Tibial nerve (tissue), 4 donors: ENCODE results near the gene LGI2. TPM values are rescaled to one million over a fixed set of nuclear protein-coding genes. Genes with fewer than 3 reads are reported as not detected.
A peak's percentile ranks its signal among the peaks of the same experiment; 100 is the strongest.

Experiments
- DNase-seq, 2 donors: peaks; one replicate each; pipeline ENCODE4 v3.0.0-alpha.2; 2019; ENCODE audit warnings: low spot score in 2 of 2
- H3K27ac ChIP-seq, 4 donors: fragments of 200-600 bp; sonication (generic) in 3 of 4; one replicate each; pipeline ENCODE4 v1.5.1; 2017 to 2019; ENCODE audit warnings: mild to moderate bottlenecking in 1 of 4
- H3K27me3 ChIP-seq, 2 donors: fragments of 200-600 bp; sonication (generic) in 1 of 2; one replicate each; pipeline versions ENCODE4 v1.5.1 to v1.6.0; 2017 to 2019
- H3K36me3 ChIP-seq, 3 donors: fragments of 200-600 bp; sonication (generic); one replicate each; pipeline ENCODE4 v1.5.1; 2018 to 2019
- H3K4me1 ChIP-seq, 4 donors: fragments of 200-600 bp; sonication (generic) in 3 of 4; one replicate each; pipeline ENCODE4 v1.5.1; 2017 to 2019
- H3K4me3 ChIP-seq, 4 donors: fragments of 200-600 bp; sonication (generic) in 3 of 4; one replicate each; pipeline ENCODE4 v1.5.1; 2017 to 2019; ENCODE audit warnings: mild to moderate bottlenecking in 1 of 4, moderate library complexity in 1 of 4
- H3K9me3 ChIP-seq, 4 donors: fragments of 200-600 bp; sonication (generic) in 3 of 4; one replicate each; pipeline ENCODE4 v1.5.1; 2017 to 2019
- CTCF ChIP-seq, 5 experiments: fragments of 200-600 bp in 3 of 5; fragments of 450-650 bp in 2 of 5; sonication (generic) in 3 of 5; IDR thresholded peaks; one replicate each; pipeline ENCODE4 v1.5.1; 2016 to 2019; ENCODE audit warnings: antibody characterized with exemption in 5 of 5, mild to moderate bottlenecking in 3 of 5, moderate library complexity in 2 of 5
- EP300 ChIP-seq, 2 donors: sonication (generic); formaldehyde crosslinking; IDR thresholded peaks; one replicate each; pipeline ENCODE4 v1.6.1; 2017; ENCODE audit warnings: antibody characterized with exemption in 2 of 2, mild to moderate bottlenecking in 1 of 2
- POLR2A ChIP-seq, 2 donors: fragments of 450-650 bp; IDR thresholded peaks; one replicate each; pipeline ENCODE4 v1.6.1; 2017; ENCODE audit warnings: antibody characterized with exemption in 2 of 2, mild to moderate bottlenecking in 2 of 2, moderate library complexity in 2 of 2
- WGBS, 2 donors: methylation state at CpG; one replicate each; pipeline ENCODE4 v1.1.5; 2018; 5-methylcytosine and 5-hydroxymethylcytosine counted together
- total RNA-seq, 4 donors: library from RNA; depleted of rRNA; stranded (reverse); fragments of >200 nt; gene quantifications; one replicate each; pipeline ENCODE4 v1.1.0, GENCODE V29; 2016

Gene LGI2
- total RNA-seq, 4 donors from 2014 or later, result 4.8 to 25.7 (median 23.2) TPM

GRCh38 chr4:25050370-25051078, 19.8 kb upstream of the LGI2 start:
- H3K9me3 ChIP-seq, result no peaks in the 10 kb centered on the region
- no peak for DNase-seq
- no peak overlapping the region for H3K4me3 ChIP-seq
- WGBS, 2 donors, result 88 to 92% methylated on average over 5 of the region's 5 CpGs
- no peak overlapping the region for H3K27ac ChIP-seq
- no peak for TF ChIP-seq EP300 (IDR thresholded peaks at IDR 0.05)
- no peak for TF ChIP-seq POLR2A (IDR thresholded peaks at IDR 0.05)
- TF ChIP-seq CTCF (IDR thresholded peaks at IDR 0.05), result no peak
- H3K4me1 ChIP-seq, result peaks cover 0 to 2% (median 0%) of the 10 kb centered on the region in 4 donors
- no peaks in the 10 kb centered on the region for H3K27me3 ChIP-seq
- H3K36me3 ChIP-seq, result no peaks in the 10 kb centered on the region

- 74 to 75% methylated on average over 5 of the region's 5 CpGs for WGBS, 2 donors
- H3K36me3 ChIP-seq, result no peaks in the 10 kb centered on the region
Observed at GRCh38 chr4:25043548-25043947, 12.8 kb upstream of the LGI2 start.

GRCh38 chr4:25033526-25033925, 2.8 kb upstream of the LGI2 start:
- H3K4me3 ChIP-seq, result no peak overlapping the region
- H3K27ac ChIP-seq, result no peak overlapping the region
- no peak for DNase-seq
- TF ChIP-seq CTCF (IDR thresholded peaks at IDR 0.05) (no peak), EP300 (IDR thresholded peaks at IDR 0.05) (no peak), POLR2A (IDR thresholded peaks at IDR 0.05) (no peak)
- peaks cover 0 to 21% (median 7%) of the 10 kb centered on the region in 4 donors for H3K4me1 ChIP-seq
- H3K27me3 ChIP-seq, result peaks cover 0 to 5% of the 10 kb centered on the region in 2 donors
- WGBS, 2 donors, result 81 to 82% methylated on average over 4 of the region's 4 CpGs
- no peaks in the 10 kb centered on the region for H3K9me3 ChIP-seq
- H3K36me3 ChIP-seq, result no peaks in the 10 kb centered on the region

More at GRCh38 chr4:25043548-25043947, 12.8 kb upstream of the LGI2 start:
- no peak overlapping the region for H3K4me3 ChIP-seq
- peaks cover 0 to 4% (median 0%) of the 10 kb centered on the region in 4 donors for H3K4me1 ChIP-seq
- TF ChIP-seq POLR2A (IDR thresholded peaks at IDR 0.05) (no peak), CTCF (IDR thresholded peaks at IDR 0.05) (no peak), EP300 (IDR thresholded peaks at IDR 0.05) (no peak)
- no peaks in the 10 kb centered on the region for H3K9me3 ChIP-seq
- no peak overlapping the region for H3K27ac ChIP-seq
- no peaks in the 10 kb centered on the region for H3K27me3 ChIP-seq
- DNase-seq, result no peak

GRCh38 chr4:25032126-25032525, 1.4 kb upstream of the LGI2 start:
- H3K4me1 ChIP-seq, result peaks cover 0 to 21% (median 7%) of the 10 kb centered on the region in 4 donors
- H3K4me3 ChIP-seq, result no peak overlapping the region
- no peak for DNase-seq
- H3K27me3 ChIP-seq, result peaks cover 0 to 5% of the 10 kb centered on the region in 2 donors
- 82 to 87% methylated on average over 2 of the region's 2 CpGs for WGBS, 2 donors
- H3K27ac ChIP-seq, result no peak overlapping the region
- H3K9me3 ChIP-seq, result no peaks in the 10 kb centered on the region
- TF ChIP-seq EP300 (IDR thresholded peaks at IDR 0.05) (no peak), CTCF (IDR thresholded peaks at IDR 0.05) (no peak), POLR2A (IDR thresholded peaks at IDR 0.05) (no peak)
- no peaks in the 10 kb centered on the region for H3K36me3 ChIP-seq

- Histone ChIP-seq H3K4me1 (peaks cover 0 to 21% (median 7%) of the 10 kb centered on the region in 4 donors), H3K9me3 (no peaks in the 10 kb centered on the region), H3K27ac (peak overlapping the region; percentile 58 to 83 (median 70)), H3K36me3 (no peaks in the 10 kb centered on the region), H3K4me3 (peak overlapping the region; percentile 37 to 68 (median 41)), H3K27me3 (peaks cover 0 to 5% of the 10 kb centered on the region in 2 donors)
- WGBS, 2 donors, result 2 to 12% methylated on average over 11 to 26 of the region's 26 CpGs
- DNase-seq, result no peak
- TF ChIP-seq POLR2A (IDR thresholded peaks at IDR 0.05), result no peak
- TF ChIP-seq CTCF (IDR thresholded peaks at IDR 0.05), result no peak
- TF ChIP-seq EP300 (IDR thresholded peaks at IDR 0.05), result no peak
Observed at GRCh38 chr4:25031077-25031621, 403 bp upstream of the LGI2 start.
